Trophoblast cell (in vitro differentiated cells and primary cell): ENCODE data around the gene NFIB.

Source experiments
- DNase-seq, 2 donors: peaks; one replicate each; pipeline ENCODE4 v3.0.0-alpha.2; 2016
- H2AFZ ChIP-seq: 2 replicates; pipeline ENCODE4 v1.6.1; 2013; ENCODE audit warnings: low read length, moderate library complexity, mild to moderate bottlenecking; ENCODE audit not compliant: insufficient read depth, poor library complexity
- H2AK5ac ChIP-seq: 2 replicates; pipeline ENCODE4 v1.6.1; 2013; ENCODE audit warnings: mild to moderate bottlenecking, low read length
- H2BK120ac ChIP-seq: 2 replicates; pipeline ENCODE4 v1.6.1; 2013; ENCODE audit warnings: low read length, mild to moderate bottlenecking, moderate library complexity; ENCODE audit not compliant: insufficient read depth, poor library complexity
- H2BK12ac ChIP-seq: 2 replicates; pipeline ENCODE4 v1.6.1; 2013; ENCODE audit warnings: mild to moderate bottlenecking, low read length, moderate library complexity
- H2BK5ac ChIP-seq: 2 replicates; pipeline ENCODE4 v1.6.1; 2013; ENCODE audit warnings: low read length, low read depth, moderate library complexity, mild to moderate bottlenecking; ENCODE audit not compliant: poor library complexity
- H3K14ac ChIP-seq: 2 replicates; pipeline ENCODE4 v1.6.1; 2013; ENCODE audit warnings: mild to moderate bottlenecking, low read length
- H3K18ac ChIP-seq: 2 replicates; pipeline ENCODE4 v1.6.1; 2013; ENCODE audit warnings: mild to moderate bottlenecking, low read length
- H3K23ac ChIP-seq: 2 replicates; pipeline ENCODE4 v1.6.1; 2013; ENCODE audit warnings: low read length
- H3K27ac ChIP-seq: 2 replicates; pipeline ENCODE4 v1.5.1; 2013; ENCODE audit warnings: low read depth, mild to moderate bottlenecking, inconsistent platforms, low read length, moderate library complexity
- H3K27me3 ChIP-seq: 2 replicates; pipeline ENCODE4 v1.6.1; 2013; ENCODE audit warnings: inconsistent platforms, mild to moderate bottlenecking, low read length, moderate library complexity; ENCODE audit not compliant: insufficient read depth
- H3K36me3 ChIP-seq, 2 experiments: 1 replicate in 1 of 2; 2 replicates in 1 of 2; pipeline ENCODE4 v1.6.1; 2013; ENCODE audit warnings: low read length in 2 of 2, mild to moderate bottlenecking in 2 of 2, moderate library complexity in 1 of 2; ENCODE audit not compliant: insufficient read depth in 2 of 2, control insufficient read depth in 1 of 2
- H3K4ac ChIP-seq: 2 replicates; pipeline ENCODE4 v1.6.1; 2013; ENCODE audit warnings: low read depth, mild to moderate bottlenecking, low read length, moderate library complexity
- H3K4me1 ChIP-seq, 2 experiments: 1 replicate in 1 of 2; 2 replicates in 1 of 2; pipeline ENCODE4 v1.6.1; 2013; ENCODE audit warnings: low read length in 2 of 2, mild to moderate bottlenecking in 2 of 2, moderate library complexity in 1 of 2; ENCODE audit not compliant: insufficient read depth in 2 of 2, control insufficient read depth in 1 of 2
- H3K4me2 ChIP-seq: 2 replicates; pipeline ENCODE4 v1.6.1; 2013; ENCODE audit warnings: inconsistent platforms, mild to moderate bottlenecking, low read length, moderate library complexity
- H3K4me3 ChIP-seq: 2 replicates; pipeline ENCODE4 v1.5.1; 2013; ENCODE audit warnings: mild to moderate bottlenecking, low read depth, low read length, inconsistent platforms
- H3K79me1 ChIP-seq: one replicate; pipeline ENCODE4 v1.6.1; 2013; ENCODE audit warnings: low read length
- H3K79me2 ChIP-seq: 2 replicates; pipeline ENCODE4 v1.6.1; 2013; ENCODE audit warnings: low read length, mild to moderate bottlenecking; ENCODE audit not compliant: control insufficient read depth, insufficient read depth, poor library complexity
- H3K9ac ChIP-seq: 2 replicates; pipeline ENCODE4 v1.6.1; 2013; ENCODE audit warnings: mild to moderate bottlenecking, low read length
- H3K9me3 ChIP-seq: 2 replicates; pipeline ENCODE4 v1.6.1; 2013; ENCODE audit warnings: low read depth, mild to moderate bottlenecking, control low read depth, inconsistent platforms, low read length; ENCODE audit not compliant: insufficient read depth
- H4K12ac ChIP-seq: 2 replicates; pipeline ENCODE4 v1.6.1; 2013; ENCODE audit warnings: low read depth, mild to moderate bottlenecking, low read length, moderate library complexity
- H4K8ac ChIP-seq: 2 replicates; pipeline ENCODE4 v1.6.1; 2013; ENCODE audit warnings: low read depth, mild to moderate bottlenecking, low read length, moderate library complexity
- H4K91ac ChIP-seq: one replicate; pipeline ENCODE4 v1.6.1; 2013; ENCODE audit warnings: low read depth, mild to moderate bottlenecking, low read length, moderate library complexity
- WGBS: extraction: QIAGEN DNeasy Blood & Tissue Kit; methylation state at CpG from one replicate; pipeline ENCODE4 v1.1.7; 2013; ENCODE audit warnings: missing lambda C conversion rate; ENCODE audit not compliant: insufficient read length, insufficient coverage; ENCODE audit errors: extremely low coverage; 5-methylcytosine and 5-hydroxymethylcytosine counted together

NFIB gene

GRCh38 chr9:14210428-14210827 is 103.5 kb downstream of the NFIB start:
- no peak overlapping the region for H2BK12ac ChIP-seq
- no peak overlapping the region for H2BK120ac ChIP-seq
- H4K8ac ChIP-seq, result no peak overlapping the region
- no peaks in the 10 kb centered on the region for H3K36me3 ChIP-seq
- H3K4ac ChIP-seq, result no peak overlapping the region
- H3K14ac ChIP-seq, result no peak overlapping the region
- no peaks in the 10 kb centered on the region for H3K27me3 ChIP-seq
- no peak overlapping the region for H4K91ac ChIP-seq
- no peak overlapping the region for H3K27ac ChIP-seq
- H3K9me3 ChIP-seq, result no peaks in the 10 kb centered on the region
- H3K23ac ChIP-seq, result no peak overlapping the region
- DNase-seq, result no peak
- WGBS, result no CpG with 5 or more reads among the region's 3 CpGs
- no peak overlapping the region for H4K12ac ChIP-seq
- H3K4me1 ChIP-seq, result peaks cover 2 to 3% of the 10 kb centered on the region in 2 experiments
- no peak overlapping the region for H2AFZ ChIP-seq
- no peaks in the 10 kb centered on the region for H3K79me2 ChIP-seq
- H3K79me1 ChIP-seq, result no peaks in the 10 kb centered on the region
- no peak overlapping the region for H2BK5ac ChIP-seq
- H2AK5ac ChIP-seq, result no peak overlapping the region
- H3K4me3 ChIP-seq, result no peak overlapping the region
- no peak overlapping the region for H3K18ac ChIP-seq
- H3K9ac ChIP-seq, result no peak overlapping the region
- no peak overlapping the region for H3K4me2 ChIP-seq

GRCh38 chr9:14209399-14210345 is 104.3 kb downstream of the NFIB start:
- Histone ChIP-seq H3K9me3 (peaks cover 1% of the 10 kb centered on the region), H3K4me1 (peaks cover 2 to 3% of the 10 kb centered on the region in 2 experiments), H3K4me3 (no peak overlapping the region), H3K4me2 (no peak overlapping the region), H3K4ac (no peak overlapping the region), H2BK5ac (no peak overlapping the region), H3K9ac (no peak overlapping the region), H3K23ac (no peak overlapping the region), H2AK5ac (no peak overlapping the region), H3K27ac (no peak overlapping the region), H4K12ac (no peak overlapping the region), H4K91ac (no peak overlapping the region), H2BK120ac (no peak overlapping the region), H2AFZ (no peak overlapping the region), H3K14ac (no peak overlapping the region), H4K8ac (no peak overlapping the region), H3K27me3 (no peaks in the 10 kb centered on the region), H2BK12ac (no peak overlapping the region), H3K79me2 (no peaks in the 10 kb centered on the region), H3K18ac (no peak overlapping the region), H3K79me1 (no peaks in the 10 kb centered on the region), H3K36me3 (no peaks in the 10 kb centered on the region)
- no CpG with 5 or more reads among the region's 8 CpGs for WGBS
- no peak for DNase-seq

- no peak for DNase-seq
- no peak overlapping the region for H2AFZ ChIP-seq
- H2BK5ac ChIP-seq, result no peak overlapping the region
- no peak overlapping the region for H3K9ac ChIP-seq
- no peak overlapping the region for H4K8ac ChIP-seq
- H3K4ac ChIP-seq, result no peak overlapping the region
- H4K91ac ChIP-seq, result no peak overlapping the region
- no peak overlapping the region for H2AK5ac ChIP-seq
- peaks cover 1% of the 10 kb centered on the region for H3K79me1 ChIP-seq
- H3K23ac ChIP-seq, result peak overlapping the region; percentile 4
- H3K27ac ChIP-seq, result no peak overlapping the region
- H3K27me3 ChIP-seq, result no peaks in the 10 kb centered on the region
- peaks cover 2% of the 10 kb centered on the region for H3K9me3 ChIP-seq
- H3K4me3 ChIP-seq, result no peak overlapping the region
- no peak overlapping the region for H3K14ac ChIP-seq
- no peak overlapping the region for H4K12ac ChIP-seq
- H3K79me2 ChIP-seq, result no peaks in the 10 kb centered on the region
- no peak overlapping the region for H2BK12ac ChIP-seq
- H3K4me1 ChIP-seq, result peaks cover 2 to 3% of the 10 kb centered on the region in 2 experiments
- no peak overlapping the region for H2BK120ac ChIP-seq
- H3K36me3 ChIP-seq, result no peaks in the 10 kb centered on the region
- no peak overlapping the region for H3K18ac ChIP-seq
- no peak overlapping the region for H3K4me2 ChIP-seq
- no CpG with 5 or more reads among the region's 6 CpGs for WGBS
Measured at GRCh38 chr9:14207352-14207995, 106.5 kb downstream of the NFIB start.

GRCh38 chr9:14205463-14205862 is 108.5 kb downstream of the NFIB start:
- H3K27me3 ChIP-seq, result no peaks in the 10 kb centered on the region
- no peak overlapping the region for H4K12ac ChIP-seq
- no peak overlapping the region for H3K18ac ChIP-seq
- H2BK120ac ChIP-seq, result no peak overlapping the region
- no peak overlapping the region for H3K4ac ChIP-seq
- peaks cover 2% of the 10 kb centered on the region for H3K9me3 ChIP-seq
- peaks cover 1% of the 10 kb centered on the region for H3K79me1 ChIP-seq
- no peak overlapping the region for H4K91ac ChIP-seq
- no peak overlapping the region for H2BK12ac ChIP-seq
- H2AK5ac ChIP-seq, result no peak overlapping the region
- DNase-seq, result peak in 1 of 2 donors; percentile 69
- no peaks in the 10 kb centered on the region for H3K36me3 ChIP-seq
- no peaks in the 10 kb centered on the region for H3K79me2 ChIP-seq
- no peaks in the 10 kb centered on the region for H3K4me1 ChIP-seq
- WGBS, result no CpG with 5 or more reads among the region's 1 CpG
- H3K23ac ChIP-seq, result no peak overlapping the region
- H3K14ac ChIP-seq, result no peak overlapping the region
- H3K9ac ChIP-seq, result no peak overlapping the region
- H3K4me3 ChIP-seq, result no peak overlapping the region
- H3K4me2 ChIP-seq, result no peak overlapping the region
- no peak overlapping the region for H3K27ac ChIP-seq
- H2AFZ ChIP-seq, result no peak overlapping the region
- H2BK5ac ChIP-seq, result no peak overlapping the region
- no peak overlapping the region for H4K8ac ChIP-seq
